Suprapubic skin (tissue), 4 donors: ENCODE measurements around the gene PCSK9. TPM values are rescaled to one million over a fixed set of nuclear protein-coding genes. Genes with fewer than 3 reads are reported as not detected.
A peak's percentile ranks its signal among the peaks of the same experiment; 100 is the strongest.

ENCODE experiments used
- DNase-seq, 2 donors: peaks; one replicate each; pipeline ENCODE4 v3.0.0-alpha.2; 2019; ENCODE audit warnings: low spot score in 2 of 2
- H3K27ac ChIP-seq: fragments of 200-600 bp; sonication (generic); one replicate; pipeline ENCODE4 v1.5.1; 2019
- H3K27me3 ChIP-seq: fragments of 200-600 bp; sonication (generic); one replicate; pipeline ENCODE4 v1.5.1; 2019
- H3K36me3 ChIP-seq: fragments of 200-600 bp; sonication (generic); one replicate; pipeline ENCODE4 v1.5.1; 2019
- H3K4me1 ChIP-seq: fragments of 200-600 bp; sonication (generic); one replicate; pipeline ENCODE4 v1.5.1; 2019
- H3K4me3 ChIP-seq: fragments of 200-600 bp; sonication (generic); one replicate; pipeline ENCODE4 v1.5.1; 2019; ENCODE audit warnings: mild to moderate bottlenecking
- H3K9me3 ChIP-seq: fragments of 200-600 bp; sonication (generic); one replicate; pipeline ENCODE4 v1.5.1; 2019
- EP300 ChIP-seq: sonication (generic); formaldehyde crosslinking; IDR thresholded peaks from one replicate; pipeline ENCODE4 v1.6.1; 2017; ENCODE audit warnings: antibody characterized with exemption
- POLR2A ChIP-seq, 2 donors: fragments of 450-650 bp; IDR thresholded peaks; one replicate each; pipeline ENCODE4 v1.6.1; 2017; ENCODE audit warnings: antibody characterized with exemption in 2 of 2, mild to moderate bottlenecking in 2 of 2, moderate library complexity in 2 of 2
- POLR2AphosphoS5 ChIP-seq, 3 donors: sonication (generic); formaldehyde crosslinking; IDR thresholded peaks; one replicate each; pipeline ENCODE4 v1.6.1; 2017; ENCODE audit warnings: antibody characterized with exemption in 3 of 3
- WGBS: methylation state at CpG from one replicate; pipeline ENCODE4 v1.1.5; 2018; 5-methylcytosine and 5-hydroxymethylcytosine counted together
- total RNA-seq, 4 donors: library from RNA; depleted of rRNA; stranded (reverse); fragments of >200 nt; gene quantifications; one replicate each; pipeline ENCODE4 v1.1.0, GENCODE V29; 2016
- TF ChIP-seq, protein P1 (sequence below), 2 donors: fragments of 200-600 bp in 1 of 2; fragments of 450-650 bp in 1 of 2; sonication (generic) in 1 of 2; IDR thresholded peaks; one replicate each; pipeline ENCODE4 v1.5.1; 2016 to 2019; ENCODE audit warnings: antibody characterized with exemption in 2 of 2, mild to moderate bottlenecking in 1 of 2, moderate library complexity in 1 of 2

PCSK9 gene
- total RNA-seq, 4 donors from 2014 or later = 0.24 to 1.5 (median 0.36) TPM

GRCh38 chr1:54994355-54994990 lies 44.9 kb upstream of the PCSK9 start:
- no peaks in the 10 kb centered on the region for H3K36me3 ChIP-seq
- H3K4me3 ChIP-seq = no peak overlapping the region
- TF ChIP-seq EP300 = no peak
- TF ChIP-seq, protein P1, sequence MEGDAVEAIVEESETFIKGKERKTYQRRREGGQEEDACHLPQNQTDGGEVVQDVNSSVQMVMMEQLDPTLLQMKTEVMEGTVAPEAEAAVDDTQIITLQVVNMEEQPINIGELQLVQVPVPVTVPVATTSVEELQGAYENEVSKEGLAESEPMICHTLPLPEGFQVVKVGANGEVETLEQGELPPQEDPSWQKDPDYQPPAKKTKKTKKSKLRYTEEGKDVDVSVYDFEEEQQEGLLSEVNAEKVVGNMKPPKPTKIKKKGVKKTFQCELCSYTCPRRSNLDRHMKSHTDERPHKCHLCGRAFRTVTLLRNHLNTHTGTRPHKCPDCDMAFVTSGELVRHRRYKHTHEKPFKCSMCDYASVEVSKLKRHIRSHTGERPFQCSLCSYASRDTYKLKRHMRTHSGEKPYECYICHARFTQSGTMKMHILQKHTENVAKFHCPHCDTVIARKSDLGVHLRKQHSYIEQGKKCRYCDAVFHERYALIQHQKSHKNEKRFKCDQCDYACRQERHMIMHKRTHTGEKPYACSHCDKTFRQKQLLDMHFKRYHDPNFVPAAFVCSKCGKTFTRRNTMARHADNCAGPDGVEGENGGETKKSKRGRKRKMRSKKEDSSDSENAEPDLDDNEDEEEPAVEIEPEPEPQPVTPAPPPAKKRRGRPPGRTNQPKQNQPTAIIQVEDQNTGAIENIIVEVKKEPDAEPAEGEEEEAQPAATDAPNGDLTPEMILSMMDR (IDR thresholded peaks at IDR 0.05) = no peak
- no peak for TF ChIP-seq POLR2A (IDR thresholded peaks at IDR 0.05)
- TF ChIP-seq POLR2AphosphoS5 (IDR thresholded peaks at IDR 0.05) = no peak
- no peaks in the 10 kb centered on the region for H3K9me3 ChIP-seq
- 84% methylated on average over 5 of the region's 6 CpGs for WGBS
- no peak overlapping the region for H3K27ac ChIP-seq
- no peak for DNase-seq
- H3K27me3 ChIP-seq = peaks cover 31% of the 10 kb centered on the region
- peaks cover 11% of the 10 kb centered on the region for H3K4me1 ChIP-seq

DNA sequence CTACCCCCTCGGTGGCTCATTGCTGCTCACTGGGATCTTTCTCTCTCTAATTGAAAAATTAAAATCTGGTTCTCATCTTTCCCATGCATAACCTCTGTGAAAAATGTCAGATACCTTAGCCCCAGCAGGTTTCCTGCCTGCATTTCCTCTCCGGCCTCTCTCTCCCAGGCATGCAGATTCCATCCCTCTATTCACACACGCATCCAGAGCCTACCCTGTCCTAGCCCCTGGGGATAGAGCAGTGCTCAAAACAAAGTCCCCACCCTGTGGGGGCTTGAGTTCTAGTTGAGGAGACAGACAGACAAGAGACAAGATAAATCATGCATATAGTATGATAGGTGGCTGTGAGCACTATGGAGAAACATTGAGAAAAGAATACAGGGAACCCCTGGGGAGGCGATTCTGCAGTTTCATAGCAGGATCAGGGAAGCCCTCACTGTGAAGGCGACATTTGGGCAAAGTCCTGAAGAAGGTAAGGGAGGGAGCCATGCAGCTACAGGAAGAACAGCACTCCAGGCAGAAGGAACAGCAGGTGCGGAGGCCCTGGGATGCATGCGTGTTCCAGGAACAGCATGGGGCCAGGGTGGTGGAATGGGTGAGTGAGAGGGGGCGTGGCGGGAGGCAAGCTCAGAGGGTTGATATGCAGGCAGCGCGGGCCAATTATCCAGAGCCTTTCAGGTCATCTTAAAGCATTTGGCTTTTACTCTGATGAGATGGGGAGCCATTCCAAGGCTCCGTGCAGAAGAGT lies 44.2 kb upstream of the PCSK9 start:
- WGBS = 87% methylated on average over 12 of the region's 12 CpGs
- Histone ChIP-seq H3K4me1 (peaks cover 11% of the 10 kb centered on the region), H3K9me3 (no peaks in the 10 kb centered on the region), H3K36me3 (no peaks in the 10 kb centered on the region), H3K27ac (no peak overlapping the region), H3K27me3 (peaks cover 32% of the 10 kb centered on the region), H3K4me3 (no peak overlapping the region)
- TF ChIP-seq POLR2A (IDR thresholded peaks at IDR 0.05) = no peak
- TF ChIP-seq, protein P1 (IDR thresholded peaks at IDR 0.05) = no peak
- no peak for TF ChIP-seq POLR2AphosphoS5 (IDR thresholded peaks at IDR 0.05)
- TF ChIP-seq EP300 = no peak
- DNase-seq = no peak

DNA sequence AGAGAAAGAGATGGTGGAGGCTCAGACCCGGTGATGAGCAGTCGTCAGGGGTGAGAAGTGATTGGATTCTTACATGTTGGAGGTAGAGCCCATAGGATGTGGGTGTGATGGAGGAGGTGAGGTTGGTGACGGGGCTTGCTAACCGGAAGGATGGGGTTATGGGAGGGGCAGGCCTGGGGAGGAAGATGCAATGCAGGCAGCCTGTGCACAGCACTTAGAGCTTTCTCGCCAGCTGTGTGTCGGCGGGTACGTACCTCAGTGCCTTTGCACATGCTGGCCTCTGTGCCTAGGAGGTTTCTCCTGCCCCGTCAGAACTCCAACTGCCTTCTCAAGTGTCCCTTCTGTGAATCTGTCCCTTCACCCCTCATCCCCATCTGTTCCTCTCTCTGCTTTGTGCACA lies 43.5 kb upstream of the PCSK9 start:
- WGBS = 80% methylated on average over 9 of the region's 9 CpGs
- no peak for DNase-seq

DNA sequence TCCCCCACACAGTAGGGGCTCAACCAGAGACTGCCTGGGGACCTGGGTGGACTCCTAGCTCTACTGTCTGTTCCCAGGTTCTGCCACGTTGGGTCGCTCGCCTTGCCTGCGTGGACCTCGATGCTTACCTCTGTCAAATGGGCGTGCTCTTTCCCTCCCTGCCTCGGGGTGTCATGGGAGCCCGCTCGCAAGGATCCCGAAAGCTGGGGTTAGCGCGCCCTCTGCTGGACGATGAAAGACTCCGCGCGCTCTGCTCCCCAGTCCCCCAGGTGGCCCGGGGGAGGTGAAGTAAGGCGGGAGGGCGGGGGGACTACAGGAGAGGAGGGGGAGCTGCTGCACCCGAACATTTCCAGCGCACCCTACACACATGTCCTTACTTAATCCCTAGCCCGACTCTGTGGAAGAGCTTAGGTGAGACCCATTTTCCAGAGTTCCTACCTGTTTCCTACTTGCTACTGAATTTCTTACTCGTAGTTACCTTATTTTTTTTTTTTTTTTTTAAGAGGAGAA lies 42.9 kb upstream of the PCSK9 start:
- Histone ChIP-seq H3K36me3 (no peaks in the 10 kb centered on the region), H3K27ac (no peak overlapping the region), H3K4me3 (peak overlapping the region; percentile 11), H3K4me1 (peaks cover 11% of the 10 kb centered on the region), H3K27me3 (peaks cover 38% of the 10 kb centered on the region), H3K9me3 (no peaks in the 10 kb centered on the region)
- WGBS = 3% methylated on average over 23 of the region's 23 CpGs
- TF ChIP-seq, protein P1 (IDR thresholded peaks at IDR 0.05) = peak; percentile 46 to 76
- no peak for TF ChIP-seq POLR2A (IDR thresholded peaks at IDR 0.05)
- no peak for TF ChIP-seq POLR2AphosphoS5 (IDR thresholded peaks at IDR 0.05)
- TF ChIP-seq EP300 = no peak
- peak; percentile 83 to 85 for DNase-seq

More for the DNA sequence above, 43.5 kb upstream of the PCSK9 start:
- Histone ChIP-seq H3K4me3 (no peak overlapping the region), H3K27me3 (peaks cover 38% of the 10 kb centered on the region), H3K36me3 (no peaks in the 10 kb centered on the region), H3K27ac (no peak overlapping the region), H3K4me1 (peaks cover 11% of the 10 kb centered on the region), H3K9me3 (no peaks in the 10 kb centered on the region)
- TF ChIP-seq, protein P1 (IDR thresholded peaks at IDR 0.05) = no peak
- TF ChIP-seq POLR2A (IDR thresholded peaks at IDR 0.05) (no peak), EP300 (no peak), POLR2AphosphoS5 (IDR thresholded peaks at IDR 0.05) (no peak)
